Loucy (cell line): ENCODE results near the gene DMXL2.

Experiments used
- EZH2phosphoT487 ChIP-seq: fragments of 200-600 bp; IDR thresholded peaks from 2 replicates; pipeline ENCODE4 v1.6.1; 2018; ENCODE audit warnings: antibody characterized with exemption, mild to moderate bottlenecking, moderate library complexity, borderline replicate concordance
- TF ChIP-seq, protein P1 (sequence below): fragments of 200-600 bp; sonication (generic); conservative IDR thresholded peaks from 2 replicates; pipeline ENCODE4 v1.5.1; 2014; ENCODE audit warnings: mild to moderate bottlenecking, antibody characterized with exemption, low read length

DNA sequence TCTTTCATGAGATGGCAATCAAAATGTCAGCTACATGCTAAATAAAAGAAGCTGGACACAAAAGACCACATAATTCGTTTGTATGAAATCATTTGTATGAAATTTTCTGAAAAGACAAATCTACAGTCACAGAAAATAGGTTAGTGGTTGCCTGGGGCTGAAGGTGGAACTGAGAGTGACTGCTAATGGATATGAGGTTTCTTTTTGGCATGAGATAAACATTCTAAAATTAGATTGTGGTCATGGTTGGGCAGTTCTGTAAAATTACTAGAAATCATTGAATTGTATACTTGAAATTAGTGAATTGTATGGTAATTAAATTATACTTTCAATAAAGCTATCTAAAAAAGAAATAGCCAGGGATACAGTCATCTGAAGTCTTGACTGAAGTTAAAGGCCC lies 2.7 kb upstream of the DMXL2 start:
- TF ChIP-seq, protein P1, sequence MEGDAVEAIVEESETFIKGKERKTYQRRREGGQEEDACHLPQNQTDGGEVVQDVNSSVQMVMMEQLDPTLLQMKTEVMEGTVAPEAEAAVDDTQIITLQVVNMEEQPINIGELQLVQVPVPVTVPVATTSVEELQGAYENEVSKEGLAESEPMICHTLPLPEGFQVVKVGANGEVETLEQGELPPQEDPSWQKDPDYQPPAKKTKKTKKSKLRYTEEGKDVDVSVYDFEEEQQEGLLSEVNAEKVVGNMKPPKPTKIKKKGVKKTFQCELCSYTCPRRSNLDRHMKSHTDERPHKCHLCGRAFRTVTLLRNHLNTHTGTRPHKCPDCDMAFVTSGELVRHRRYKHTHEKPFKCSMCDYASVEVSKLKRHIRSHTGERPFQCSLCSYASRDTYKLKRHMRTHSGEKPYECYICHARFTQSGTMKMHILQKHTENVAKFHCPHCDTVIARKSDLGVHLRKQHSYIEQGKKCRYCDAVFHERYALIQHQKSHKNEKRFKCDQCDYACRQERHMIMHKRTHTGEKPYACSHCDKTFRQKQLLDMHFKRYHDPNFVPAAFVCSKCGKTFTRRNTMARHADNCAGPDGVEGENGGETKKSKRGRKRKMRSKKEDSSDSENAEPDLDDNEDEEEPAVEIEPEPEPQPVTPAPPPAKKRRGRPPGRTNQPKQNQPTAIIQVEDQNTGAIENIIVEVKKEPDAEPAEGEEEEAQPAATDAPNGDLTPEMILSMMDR: no peak
- TF ChIP-seq EZH2phosphoT487: no peak
